Liver (tissue), 3 donors: ENCODE measurements around the gene LYZL6.

Source experiments
- ATF3 ChIP-seq: IDR thresholded peaks from 2 replicates; pipeline ENCODE4 v1.6.1; 2016; ENCODE audit warnings: antibody characterized with exemption
- CTCF ChIP-seq: fragments of 150-350 bp; IDR thresholded peaks from 2 replicates; pipeline ENCODE4 v1.5.1; 2017; ENCODE audit warnings: improper control_type of control experiment, low read depth, low read length; ENCODE audit not compliant: missing input control
- EGR1 ChIP-seq, 2 donors: IDR thresholded peaks; 2 replicates each; pipeline ENCODE4 v1.6.1; 2016 to 2018; ENCODE audit warnings: antibody characterized with exemption in 2 of 2, low read depth in 2 of 2
- HNF4A ChIP-seq, 2 donors: conservative IDR thresholded peaks; 2 replicates each; pipeline ENCODE4 v1.6.1; 2016; ENCODE audit warnings: antibody characterized with exemption in 2 of 2, mild to moderate bottlenecking in 2 of 2
- JUND ChIP-seq, 2 donors: IDR thresholded peaks; 2 replicates each; pipeline ENCODE4 v1.6.1; 2016; ENCODE audit warnings: antibody characterized with exemption in 2 of 2
- MAX ChIP-seq: IDR thresholded peaks from 2 replicates; pipeline ENCODE4 v1.6.1; 2016; ENCODE audit warnings: antibody characterized with exemption
- RAD21 ChIP-seq, 2 donors: IDR thresholded peaks; 2 replicates each; pipeline ENCODE4 v1.6.1; 2016; ENCODE audit warnings: antibody characterized with exemption in 2 of 2, mild to moderate bottlenecking in 2 of 2
- RXRA ChIP-seq, 2 donors: IDR thresholded peaks; 2 replicates each; pipeline ENCODE4 v1.6.1; 2017 to 2018; ENCODE audit warnings: antibody characterized with exemption in 2 of 2, mild to moderate bottlenecking in 1 of 2
- SP1 ChIP-seq: IDR thresholded peaks from 2 replicates; pipeline ENCODE4 v1.6.1; 2018; ENCODE audit warnings: antibody characterized with exemption, mild to moderate bottlenecking
- TAF1 ChIP-seq: conservative IDR thresholded peaks from 2 replicates; pipeline ENCODE4 v1.6.1; 2016; ENCODE audit warnings: antibody characterized with exemption, mild to moderate bottlenecking
- YY1 ChIP-seq: IDR thresholded peaks from 2 replicates; pipeline ENCODE4 v1.6.1; 2016; ENCODE audit warnings: antibody characterized with exemption, mild to moderate bottlenecking
- ZBTB33 ChIP-seq: IDR thresholded peaks from 2 replicates; pipeline ENCODE4 v1.6.1; 2016; ENCODE audit warnings: antibody characterized with exemption
- donor health status: healthy.
- donor health status: healthy.

GRCh38 chr17:35894206-35894605 is 49.3 kb downstream of the LYZL6 start:
- no peak for TF ChIP-seq CTCF
- no peak for TF ChIP-seq YY1
- no peak for TF ChIP-seq ATF3
- no peak for TF ChIP-seq MAX
- no peak for TF ChIP-seq RAD21 (IDR thresholded peaks at IDR 0.05)
- TF ChIP-seq TAF1, result no peak
- TF ChIP-seq SP1, result no peak
- no peak for TF ChIP-seq HNF4A (conservative IDR thresholded peaks at IDR 0.05)
- TF ChIP-seq RXRA (IDR thresholded peaks at IDR 0.05), result no peak
- no peak for TF ChIP-seq EGR1 (IDR thresholded peaks at IDR 0.05; ENCODE audit: low read depth in 2 of 2)
- no peak for TF ChIP-seq ZBTB33
- TF ChIP-seq JUND (IDR thresholded peaks at IDR 0.05), result no peak
